Stimulated activated naive CD8-positive, alpha-beta T cell treated with anti-CD3 and anti-CD28 coated beads, Interleukin-15, Interleukin-2, amounts not matched to agents 100 U/mL and 50 U/mL, for 24 hours (primary cell): Measurements from ENCODE around the gene PLCL1.
"Not testable (repeated sequence)": the region's sequence is repeated elsewhere in the genome, so short reads cannot be mapped to it uniquely, and the experiment has no call there.

Experiments
- ATAC-seq: fragments of 150-1000 bp; cut with Tn5 transposase; one replicate; pipeline ENCODE4 v1.10.0; 2021
- DNase-seq: peaks from one replicate; pipeline ENCODE4 v3.0.0; 2021

PLCL1 gene

DNA sequence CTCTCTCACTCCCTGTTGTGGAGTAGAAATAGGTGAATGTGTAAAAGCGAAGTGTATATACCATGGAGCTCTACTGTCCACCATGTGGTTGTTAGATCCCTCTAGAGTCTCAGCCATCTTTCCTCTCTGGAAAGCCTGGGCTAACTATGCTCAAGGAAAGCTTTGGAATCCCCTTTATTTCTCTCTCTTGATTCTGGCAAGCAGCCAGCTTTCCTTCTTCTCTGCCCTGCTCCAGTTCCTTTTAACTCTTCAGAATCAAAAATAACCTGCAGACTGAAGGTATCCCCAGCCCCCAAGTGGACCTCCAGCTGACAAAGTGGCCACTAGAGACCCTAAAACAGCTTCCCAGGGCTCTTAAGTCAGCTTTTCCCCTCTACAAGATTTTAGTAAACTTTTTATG, 381.9 kb downstream of the PLCL1 start:
- DNase-seq (no peak), ATAC-seq (no peak)

- no peak for DNase-seq
- no peak for ATAC-seq
Observed at GRCh38 chr2:198187841-198188240, 383.4 kb downstream of the PLCL1 start.

DNA sequence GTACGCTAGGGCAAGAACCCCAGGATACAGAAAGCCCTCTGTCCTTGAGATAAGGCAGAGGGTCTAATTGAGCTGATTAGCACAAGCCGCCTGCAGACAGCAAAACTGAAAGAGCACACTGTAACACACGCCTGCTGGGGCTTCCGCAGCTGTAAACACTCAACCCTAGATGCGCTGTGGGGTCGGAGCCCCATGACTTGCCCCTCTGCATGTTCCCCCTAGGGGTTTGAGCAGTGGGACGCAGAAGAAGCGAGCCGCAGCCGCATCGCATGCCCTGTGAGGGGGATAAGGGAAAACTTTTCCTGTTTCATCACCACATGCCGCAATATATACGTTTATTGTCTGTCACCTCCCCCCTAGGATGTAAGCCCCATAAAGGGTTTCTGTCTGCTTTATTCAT, 384.6 kb downstream of the PLCL1 start:
- DNase-seq (no peak), ATAC-seq (no peak)

DNA sequence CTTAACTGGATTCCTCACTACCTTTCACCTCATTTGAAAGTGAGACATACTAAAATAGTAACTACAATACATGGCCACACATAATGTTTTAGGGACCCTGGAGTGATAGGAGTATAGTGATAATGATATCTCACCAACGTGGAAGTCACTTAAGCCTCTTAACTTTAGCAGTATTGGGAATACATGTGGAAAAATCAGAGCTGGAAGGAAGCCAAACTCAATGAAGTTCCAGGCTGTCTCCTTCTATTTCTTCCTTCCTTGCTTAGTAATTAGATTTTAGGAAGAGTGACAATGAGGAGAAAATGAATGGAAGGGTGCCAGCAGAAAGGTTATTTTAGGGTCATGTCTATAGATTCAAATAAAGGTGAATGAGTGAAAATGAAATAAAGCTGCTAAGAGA, 387.3 kb downstream of the PLCL1 start:
- ATAC-seq = no peak
- DNase-seq = no peak

DNA sequence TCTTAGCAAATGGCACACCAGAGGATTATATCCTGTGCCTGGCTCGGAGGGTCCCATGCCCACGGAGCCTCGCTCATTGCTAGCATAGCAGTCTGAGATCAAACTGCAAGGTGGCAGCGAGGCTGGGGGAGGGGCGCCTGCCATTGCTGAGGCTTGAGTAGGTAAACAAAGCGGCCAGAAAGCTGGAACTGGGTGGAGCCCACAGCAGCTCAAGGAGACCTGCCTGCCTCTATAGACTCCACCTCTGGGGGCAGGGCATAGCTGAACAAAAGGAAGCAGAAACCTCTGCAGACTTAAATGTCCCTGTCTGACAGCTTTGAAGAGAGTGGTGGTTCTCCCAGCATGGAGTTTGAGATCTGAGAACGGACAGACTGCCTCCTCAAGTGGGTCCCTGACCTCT, 392.2 kb downstream of the PLCL1 start:
- DNase-seq, ATAC-seq: not testable (repeated sequence)
